Activated CD4-positive, alpha-beta T cell treated with anti-CD3 and anti-CD28 coated beads for 1 hour (primary cell): ENCODE results near the gene GNAT2.
"Not testable (repeated sequence)": the region's sequence is repeated elsewhere in the genome, so short reads cannot be mapped to it uniquely, and the experiment has no call there.

Source experiments
- DNase-seq: peaks from one replicate; pipeline ENCODE4 v3.0.0-alpha.2; 2020

The GNAT2 gene

DNA sequence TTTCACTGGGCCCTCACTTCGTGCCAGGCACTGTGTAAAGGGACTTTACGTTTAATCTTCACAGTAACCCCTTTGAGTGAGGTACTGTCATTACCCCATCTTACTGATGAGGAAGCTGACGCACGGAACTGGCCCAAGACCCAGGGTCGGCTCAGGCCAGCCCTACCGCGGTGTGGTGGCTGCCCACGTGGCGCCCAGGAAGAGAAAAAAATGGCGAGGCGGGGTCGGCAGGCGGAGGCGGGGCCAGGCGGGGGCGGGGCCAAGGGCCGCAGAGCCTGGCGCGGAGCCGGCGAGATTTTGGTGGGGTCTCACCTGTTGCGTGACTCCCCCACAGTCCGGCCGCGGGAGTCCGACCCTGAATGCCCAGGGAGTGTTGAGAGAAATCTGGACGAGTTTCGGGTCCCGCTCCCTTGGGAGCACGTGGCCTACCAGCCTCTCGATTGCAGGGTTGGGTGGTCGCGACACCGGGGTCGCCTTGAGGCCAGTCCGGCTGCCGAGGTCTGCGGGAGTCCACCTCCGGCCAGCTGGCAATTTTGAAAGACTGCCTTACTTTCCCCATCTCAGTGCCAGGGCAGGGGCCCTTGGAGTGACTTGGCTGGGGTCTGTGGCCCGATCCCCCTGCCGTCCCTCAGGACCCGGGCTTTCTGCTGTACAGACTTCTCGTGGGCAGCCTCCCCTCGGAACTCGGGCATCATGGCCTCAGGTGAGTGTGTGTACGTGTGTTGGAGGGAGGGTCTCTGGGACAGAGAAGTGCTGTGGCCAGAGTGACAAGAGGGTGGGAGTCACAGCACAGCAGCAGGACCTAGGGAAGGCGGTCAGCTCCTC is at the start of gene GNAT2, which contains the start of gene AMPD2:
Gene GNAT2 (minus strand): TSS at position 41 of the 825 bp plus-strand sequence. CDS start 6,746 bp downstream, outside the sequence.
Gene AMPD2 (plus strand): TSS at position 262 of the 825 bp plus-strand sequence. CDS start 1,339 bp downstream, outside the sequence.
- peak; percentile 48 for DNase-seq

- no peak for DNase-seq
Measured at GRCh38 chr1:109668123-109668775, 48.8 kb upstream of the GNAT2 start.

GRCh38 chr1:109667452-109668122 is 48.2 kb upstream of the GNAT2 start, which contains the start of gene GSTM2:
Gene GSTM2 (plus strand): TSS chr1:109668057. CDS start chr1:109668116, 59 bp downstream.
- peak; percentile 63 for DNase-seq

GRCh38 chr1:109664671-109665070 is 45.3 kb upstream of the GNAT2 start:
- DNase-seq: no peak

DNA sequence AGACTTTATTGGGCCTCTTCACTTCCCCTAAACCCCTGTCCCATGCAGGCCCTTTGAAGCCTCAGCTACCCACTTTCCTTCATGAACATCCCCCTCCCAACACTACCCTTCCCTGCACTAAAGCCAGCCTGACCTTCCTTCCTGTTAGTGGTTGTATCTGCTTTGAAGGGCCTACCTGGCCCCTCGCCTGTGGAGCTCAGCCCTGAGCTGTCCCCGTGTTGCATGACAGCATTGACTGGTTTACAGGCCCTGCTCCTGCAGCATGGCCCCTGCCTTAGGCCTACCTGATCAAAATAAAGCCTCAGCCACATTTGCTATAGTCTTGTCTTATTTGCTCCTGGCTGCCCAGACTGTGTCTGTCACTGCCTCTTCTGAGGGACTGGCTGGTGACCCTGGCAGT is 42.0 kb upstream of the GNAT2 start:
- no peak for DNase-seq

DNA sequence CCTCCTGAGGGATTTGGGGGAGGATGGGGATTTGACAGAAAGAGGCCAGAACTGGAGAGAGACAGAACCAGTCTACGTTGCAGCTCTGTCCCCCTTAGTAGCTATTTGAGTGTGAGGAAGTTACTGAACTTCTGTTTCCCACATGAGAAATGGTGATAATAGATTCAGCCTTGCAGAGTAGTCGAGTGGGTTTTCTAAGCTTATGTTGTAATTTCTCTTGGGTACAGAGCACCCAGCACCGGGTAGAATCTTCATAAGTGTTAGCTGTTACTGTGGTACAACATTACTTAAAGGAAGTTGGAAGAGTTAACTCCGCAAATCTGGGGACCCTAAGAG is 41.2 kb upstream of the GNAT2 start:
- not testable (repeated sequence) for DNase-seq

DNA sequence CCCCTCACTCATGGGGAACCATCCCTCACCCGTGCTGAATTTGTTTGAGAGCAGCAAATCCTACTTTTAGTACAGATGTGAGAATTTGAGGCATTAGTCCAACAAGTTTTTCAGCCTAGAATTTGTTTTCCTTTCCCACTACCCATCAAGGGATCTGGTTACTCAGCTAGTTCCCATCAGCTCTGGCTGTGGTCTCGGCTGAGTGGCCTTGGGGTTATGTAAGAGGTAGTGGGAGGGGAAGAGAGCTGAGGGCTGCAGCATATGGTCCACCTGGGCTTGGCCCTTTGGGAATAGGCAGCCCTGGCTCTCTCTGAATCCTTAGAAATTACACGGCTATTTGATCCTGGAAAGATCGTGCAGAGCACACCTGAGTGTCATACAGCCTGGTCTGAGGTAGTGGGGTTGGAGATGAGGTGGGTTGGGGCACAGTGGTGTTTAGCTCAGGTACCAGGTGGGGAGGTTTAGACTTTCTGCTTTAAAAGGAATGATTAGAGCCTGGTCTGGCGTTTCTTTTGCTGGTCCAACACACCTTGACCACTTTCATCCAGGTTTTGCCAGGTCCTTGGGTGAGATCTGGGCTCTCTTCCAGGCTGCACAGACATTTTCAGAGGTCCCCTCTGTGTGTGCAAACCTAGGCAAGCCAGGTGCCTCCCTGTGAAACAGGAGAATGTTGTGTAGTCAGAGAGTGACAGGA is 40.7 kb upstream of the GNAT2 start:
- no peak for DNase-seq

DNA sequence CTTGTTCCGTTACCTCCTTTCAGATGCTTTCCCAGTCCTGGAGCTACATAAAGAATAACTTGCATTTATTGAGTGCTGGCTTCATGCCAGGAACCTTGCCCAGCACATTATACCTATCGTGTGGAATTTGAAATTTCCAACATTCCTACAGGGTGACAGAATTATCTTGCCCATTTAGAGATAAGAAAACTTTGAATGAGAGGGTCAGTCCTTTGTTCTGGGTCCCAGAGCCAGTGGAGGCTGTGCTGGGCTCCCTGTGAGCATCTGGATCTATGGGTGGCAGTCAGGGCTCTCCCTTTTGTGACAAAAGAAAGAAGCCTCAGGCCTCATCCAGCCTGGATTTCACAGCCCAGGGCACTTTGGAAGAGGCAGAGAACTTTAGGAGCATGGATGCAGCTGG is 39.7 kb upstream of the GNAT2 start:
- no peak for DNase-seq

- DNase-seq: no peak
Measured at GRCh38 chr1:109658533-109659042, 39.2 kb upstream of the GNAT2 start.

DNA sequence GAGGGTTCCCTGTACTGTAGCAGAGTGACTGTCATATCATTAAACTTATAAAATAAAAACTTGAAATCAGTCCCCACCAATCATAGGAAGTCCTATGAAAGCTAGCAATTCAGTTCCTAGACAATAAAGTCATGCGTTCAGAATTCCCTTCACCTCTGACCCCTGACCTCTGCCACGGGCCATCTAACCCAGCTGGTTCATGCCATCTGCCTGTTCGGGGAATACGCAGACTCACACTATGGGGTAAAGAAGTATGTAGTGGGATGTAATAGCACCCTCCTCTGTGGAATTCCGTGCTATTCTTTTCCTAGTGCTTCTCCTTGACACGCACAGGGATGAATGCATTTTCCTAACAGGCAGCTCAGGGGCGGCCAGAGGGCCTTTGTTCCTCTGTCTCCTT is 38.6 kb upstream of the GNAT2 start:
- DNase-seq: no peak

DNA sequence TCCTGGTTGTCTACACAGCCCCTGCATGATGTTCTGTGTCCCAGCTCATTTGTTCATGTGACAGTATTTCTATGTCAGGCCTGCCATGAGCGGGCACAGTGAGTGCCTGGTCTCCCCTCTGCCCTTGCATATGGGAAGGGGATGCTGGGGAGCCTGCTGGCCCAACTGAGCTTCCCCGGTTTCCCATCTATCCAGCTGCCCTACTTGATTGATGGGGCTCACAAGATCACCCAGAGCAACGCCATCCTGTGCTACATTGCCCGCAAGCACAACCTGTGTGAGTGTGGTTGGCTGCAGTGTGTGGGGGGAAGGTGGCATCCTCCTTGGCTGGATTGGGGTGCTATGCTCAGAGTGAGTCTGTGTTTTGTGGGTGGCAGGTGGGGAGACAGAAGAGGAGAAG is 38.0 kb upstream of the GNAT2 start:
- no peak for DNase-seq

DNA sequence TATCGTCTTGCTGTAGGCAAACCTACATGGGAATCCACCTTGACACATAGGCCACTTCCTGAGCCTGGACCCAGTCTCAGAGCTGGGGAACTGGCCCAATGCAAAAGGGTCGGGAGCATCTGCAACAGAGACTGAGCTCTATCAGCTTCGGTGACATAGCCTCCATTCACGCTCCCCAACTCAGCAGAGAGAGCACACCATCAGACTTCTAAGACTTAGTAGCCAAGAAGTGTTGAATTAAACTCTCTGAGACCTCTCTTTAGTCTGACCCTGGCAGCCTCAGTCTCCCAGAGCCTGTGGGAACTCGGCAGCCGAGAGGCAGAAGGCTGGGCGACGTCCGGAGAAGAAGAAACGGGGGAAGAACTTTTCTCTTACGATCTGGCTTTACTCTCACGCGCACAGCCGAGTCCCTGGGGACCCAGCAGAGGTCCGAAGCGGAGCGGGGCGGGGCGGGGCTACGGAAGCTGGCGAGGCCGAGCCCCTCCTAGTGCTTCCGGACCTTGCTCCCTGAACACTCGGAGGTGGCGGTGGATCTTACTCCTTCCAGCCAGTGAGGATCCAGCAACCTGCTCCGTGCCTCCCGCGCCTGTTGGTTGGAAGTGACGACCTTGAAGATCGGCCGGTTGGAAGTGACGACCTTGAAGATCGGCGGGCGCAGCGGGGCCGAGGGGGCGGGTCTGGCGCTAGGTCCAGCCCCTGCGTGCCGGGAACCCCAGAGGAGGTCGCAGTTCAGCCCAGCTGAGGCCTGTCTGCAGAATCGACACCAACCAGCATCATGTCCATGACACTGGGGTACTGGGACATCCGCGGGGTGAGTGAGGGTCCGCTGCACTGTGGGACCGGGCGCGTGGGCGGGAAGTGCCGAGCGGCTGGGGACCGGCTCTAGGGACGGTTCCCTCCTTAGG is 36.5 kb upstream of the GNAT2 start, which contains the start of gene GSTM4:
Gene GSTM4 (plus strand): TSS at position 485 of the 905 bp plus-strand sequence. CDS start 291 bp downstream, at position 776.
- peak; percentile 42 for DNase-seq

- DNase-seq: no peak
Measured at GRCh38 chr1:109654519-109654918, 35.1 kb upstream of the GNAT2 start.

DNA sequence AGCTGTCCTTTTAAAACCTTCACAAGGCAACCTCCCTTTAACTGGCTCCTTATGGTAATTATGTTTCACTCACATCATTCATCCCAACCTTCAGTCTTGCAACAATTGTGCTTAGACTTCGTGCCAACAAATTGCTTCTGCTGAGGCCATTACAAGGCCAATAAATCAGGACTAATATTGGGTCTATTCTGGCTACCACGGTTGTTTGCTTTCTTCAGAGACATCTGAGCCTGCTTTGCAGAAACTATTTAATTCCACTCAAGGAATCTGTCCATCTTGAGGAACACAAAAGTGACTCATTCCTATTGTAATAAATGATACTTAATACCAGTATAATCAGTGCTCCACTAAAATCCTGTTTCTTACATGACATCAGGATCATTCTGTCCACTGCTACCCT is 33.9 kb upstream of the GNAT2 start:
- no peak for DNase-seq

DNA sequence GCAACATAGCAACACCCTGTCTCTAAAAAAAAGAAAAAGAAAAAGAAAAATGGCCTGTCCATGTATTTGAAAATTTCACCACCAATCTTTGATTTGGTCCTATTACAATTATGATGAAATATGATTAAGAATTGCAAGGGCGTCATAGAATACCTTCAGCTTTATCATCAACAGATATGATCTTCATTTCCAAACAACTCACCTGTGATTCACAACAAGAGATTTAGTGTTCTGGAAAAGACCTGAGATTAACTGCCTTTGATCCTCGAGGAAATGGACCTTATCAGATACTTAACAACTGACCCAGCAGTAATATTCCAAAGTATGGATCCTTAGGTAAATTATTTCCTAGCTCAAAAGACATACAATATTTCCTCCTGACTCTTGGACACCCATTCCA is 33.0 kb upstream of the GNAT2 start:
- no peak for DNase-seq

GRCh38 chr1:109650609-109651008 is 31.2 kb upstream of the GNAT2 start:
- DNase-seq: no peak

DNA sequence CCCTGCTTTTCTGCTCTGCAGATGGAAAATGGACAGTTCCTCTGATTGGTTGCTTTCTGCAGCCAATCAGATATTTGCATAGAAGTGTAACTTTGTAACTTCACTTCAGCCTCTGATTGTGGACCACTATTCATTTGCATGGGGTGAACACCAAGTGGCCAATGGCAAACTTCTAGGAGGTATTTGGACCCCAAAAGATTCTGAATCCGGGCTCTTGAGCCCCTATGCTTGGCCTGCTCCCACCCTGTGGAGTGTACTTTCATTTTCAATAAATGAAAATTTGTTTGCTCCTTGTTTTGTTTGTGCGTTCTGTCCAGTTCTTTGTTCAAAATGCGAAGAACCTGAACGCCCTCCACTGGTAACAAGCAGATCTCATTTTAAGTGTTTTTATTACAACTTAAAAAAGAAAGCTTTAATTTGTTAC is 30.1 kb upstream of the GNAT2 start:
- DNase-seq: no peak

GRCh38 chr1:109644670-109645069 is 25.3 kb upstream of the GNAT2 start:
- no peak for DNase-seq

DNA sequence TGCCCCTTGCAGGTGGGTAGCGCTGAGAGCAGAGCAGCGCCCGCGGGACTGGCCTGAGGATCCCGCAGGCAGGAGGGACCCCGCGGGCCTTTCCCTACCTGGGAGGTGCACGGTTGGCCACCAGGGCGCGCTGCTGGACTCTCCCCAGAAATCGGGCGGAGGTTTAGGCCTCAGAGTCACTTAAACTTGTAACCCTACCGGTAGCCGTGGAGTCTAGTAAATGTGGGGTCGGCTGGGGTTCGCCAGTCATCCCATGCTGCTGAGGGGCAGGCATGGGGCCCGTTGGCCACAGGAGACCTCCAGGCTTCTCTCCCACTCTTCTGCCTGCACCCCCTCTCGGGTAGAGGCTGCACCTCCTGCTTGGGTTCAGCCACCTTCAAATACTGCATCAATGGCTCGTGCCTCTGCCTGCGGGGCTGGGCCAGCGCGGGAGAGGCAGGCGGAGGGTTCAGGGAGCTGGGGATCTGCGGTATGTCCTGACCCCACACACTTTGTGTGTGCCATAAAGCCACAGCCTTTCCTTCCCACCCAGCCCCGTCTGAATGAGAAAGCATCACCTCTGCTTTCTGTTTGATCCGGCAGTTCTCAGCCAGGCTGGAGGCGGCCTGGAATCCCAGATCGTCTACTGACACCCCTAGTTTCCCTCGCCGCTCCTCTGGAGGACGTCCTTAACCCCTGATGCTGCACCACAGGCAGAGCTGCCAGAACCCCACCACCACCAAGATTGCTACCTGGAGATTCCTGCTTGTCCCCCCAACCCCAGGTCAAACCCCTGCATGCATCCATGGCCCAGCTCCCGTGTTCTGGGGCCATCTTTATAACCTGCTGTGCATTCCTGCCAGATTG is 24.2 kb upstream of the GNAT2 start:
- DNase-seq: peak; percentile 76

- no peak for DNase-seq
Measured at GRCh38 chr1:109642626-109643025, 23.2 kb upstream of the GNAT2 start.

- no peak for DNase-seq
Measured at GRCh38 chr1:109641861-109642260, 22.4 kb upstream of the GNAT2 start.
